ENCODE measurements around the gene IFI6.

DNA sequence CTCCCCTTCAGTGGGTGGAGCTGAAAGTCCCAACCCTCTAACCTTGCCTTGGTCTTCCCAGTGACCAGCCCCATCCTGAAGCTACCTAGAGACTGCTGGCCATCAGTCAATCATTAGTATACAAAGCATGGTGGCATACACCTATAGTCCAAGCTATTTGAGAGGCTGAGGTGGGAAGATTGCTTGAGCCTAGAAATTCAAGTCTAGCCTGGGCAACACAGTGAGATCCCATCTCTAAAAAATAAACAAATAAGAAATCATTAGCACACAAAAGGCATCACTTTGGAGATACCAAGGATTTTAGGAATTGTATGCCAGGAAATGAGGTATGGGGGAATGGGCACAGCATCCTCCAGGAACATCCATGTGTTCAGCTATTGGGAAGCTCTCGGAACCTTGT lies 4.4 kb upstream of the IFI6 start:
- TF ChIP-seq CTCF (IDR thresholded peaks at IDR 0.05) (no peak), POLR2AphosphoS5 (IDR thresholded peaks at IDR 0.05) (no peak)

All from sigmoid colon (tissue), 4 donors.